Endothelial cell of umbilical vein (primary cell): Measurements from ENCODE around the gene TNFSF9. TPM values are rescaled to one million over a fixed set of nuclear protein-coding genes. Genes with fewer than 3 reads are reported as not detected.

ENCODE experiments used
- BruUV-seq: library from RNA; stranded (reverse); fragments of 400-500 nt; replicated peaks from 2 replicates; lab custom pipeline; 2021; lab: Mats Ljungman, UMichigan
- CTCF ChIA-PET: fragments of 300-600, 350-600 bp; sonication (Branson Sonifier 250); formaldehyde crosslinking; loops from one replicate; lab custom pipeline; 2021; ENCODE audit warnings: antibody characterized with exemption, inconsistent platforms; lab: Charles Lee
- POLR2A ChIA-PET: fragments of 300-600, 350-600 bp; sonication (Branson Sonifier 250); formaldehyde crosslinking; loops from one replicate; lab custom pipeline; 2021; ENCODE audit warnings: antibody characterized with exemption, inconsistent platforms; lab: Charles Lee
- DNase-seq: peaks from one replicate; pipeline ENCODE4 v3.0.0-alpha.2; 2011; ENCODE audit warnings: low read depth, low spot score
- FAIRE-seq: peaks from 2 replicates; lab custom pipeline; 2011; peaks lifted over from hg19 to GRCh38; lab: Jason Lieb, UNC
- H2AFZ ChIP-seq: 2 replicates; pipeline ENCODE4 v1.6.0; 2012; ENCODE audit warnings: low read depth, low read length, control low read depth, inconsistent platforms
- H3K27ac ChIP-seq: 2 replicates; pipeline ENCODE4 v1.5.1; 2011; ENCODE audit warnings: low read depth, mild to moderate bottlenecking, control low read depth, low read length, moderate library complexity; ENCODE audit not compliant: insufficient read depth
- H3K27me3 ChIP-seq, 2 experiments: 2 replicates each; pipeline versions ENCODE4 v1.6.0 to v1.6.1; 2011; ENCODE audit warnings: low read length in 2 of 2, mixed read lengths in 1 of 2; ENCODE audit not compliant: control insufficient read depth in 2 of 2, insufficient read depth in 2 of 2
- H3K36me3 ChIP-seq, 2 experiments: 2 replicates in 1 of 2; 3 replicates in 1 of 2; pipeline ENCODE4 v1.5.1; 2011; ENCODE audit warnings: low read length in 2 of 2, mild to moderate bottlenecking in 1 of 2, moderate library complexity in 1 of 2; ENCODE audit not compliant: control insufficient read depth in 2 of 2, insufficient read depth in 2 of 2; ENCODE audit errors: extremely low read depth in 1 of 2
- H3K4me1 ChIP-seq: 3 replicates; pipeline ENCODE4 v1.5.1; 2011; ENCODE audit warnings: mild to moderate bottlenecking, low read length; ENCODE audit not compliant: control insufficient read depth, insufficient read depth; ENCODE audit errors: extremely low read depth
- H3K4me2 ChIP-seq: 2 replicates; pipeline ENCODE4 v1.6.1; 2011; ENCODE audit warnings: low read length, control low read depth, mixed read lengths; ENCODE audit not compliant: insufficient read depth
- H3K4me3 ChIP-seq, 3 experiments: fragments of 200-600 bp in 1 of 3; sonication (generic), shearing (Covaris generic) in 1 of 3; replicated peaks in 1 of 3; 2 replicates each; pipeline ENCODE4 v1.5.1; 2011 to 2016; ENCODE audit warnings: control low read depth in 3 of 3, low read length in 3 of 3, mild to moderate bottlenecking in 2 of 3, inconsistent platforms in 1 of 3, low read depth in 1 of 3, moderate library complexity in 1 of 3; ENCODE audit not compliant: insufficient read depth in 1 of 3
- H3K79me2 ChIP-seq: 2 replicates; pipeline ENCODE4 v1.6.0; 2012; ENCODE audit warnings: low read length, inconsistent platforms; ENCODE audit not compliant: control insufficient read depth, insufficient read depth
- H3K9ac ChIP-seq: replicated peaks from 2 replicates; pipeline ENCODE3; 2011; ENCODE audit warnings: low read length, control low read depth; ENCODE audit not compliant: insufficient read depth; ENCODE audit errors: extremely low read depth
- H3K9me1 ChIP-seq: replicated peaks from 3 replicates; pipeline ENCODE4 v1.6.0; 2011; ENCODE audit warnings: mild to moderate bottlenecking, low read length; ENCODE audit not compliant: control insufficient read depth, insufficient read depth; ENCODE audit errors: extremely low read depth
- H3K9me3 ChIP-seq: replicated peaks from 2 replicates; pipeline ENCODE4 v1.5.1; 2012; ENCODE audit warnings: low read length, inconsistent platforms; ENCODE audit not compliant: control insufficient read depth, insufficient read depth
- H4K20me1 ChIP-seq: replicated peaks from 2 replicates; pipeline ENCODE3; 2011; ENCODE audit warnings: mild to moderate bottlenecking, low read length; ENCODE audit not compliant: control insufficient read depth, insufficient read depth; ENCODE audit errors: extremely low read depth
- CTCF ChIP-seq, 2 donors: IDR thresholded peaks; 1 replicate in 1 of 2; 2 replicates in 1 of 2; pipeline ENCODE4 v1.5.1; 2011; ENCODE audit warnings: low read length in 2 of 2, mild to moderate bottlenecking in 2 of 2, moderate library complexity in 2 of 2, control low read depth in 1 of 2, inconsistent platforms in 1 of 2, low read depth in 1 of 2; ENCODE audit not compliant: insufficient read depth in 1 of 2; ENCODE audit errors: extremely low read depth in 1 of 2
- EZH2 ChIP-seq: IDR thresholded peaks from 2 replicates; pipeline ENCODE4 v1.6.1; 2012; ENCODE audit warnings: borderline replicate concordance, low read depth, mild to moderate bottlenecking, moderate library complexity, low read length, inconsistent platforms; ENCODE audit not compliant: severe bottlenecking
- FOS ChIP-seq: IDR thresholded peaks from 2 replicates; pipeline ENCODE4 v1.6.1; 2011; ENCODE audit warnings: mild to moderate bottlenecking, low read length, moderate library complexity, borderline replicate concordance; ENCODE audit not compliant: insufficient read depth
- GATA2 ChIP-seq: IDR thresholded peaks from 2 replicates; pipeline ENCODE4 v1.7.0; 2011; ENCODE audit warnings: low read depth, mild to moderate bottlenecking, moderate library complexity, mixed read lengths, low read length; ENCODE audit not compliant: insufficient read length, insufficient read depth
- JUN ChIP-seq: IDR thresholded peaks from 2 replicates; pipeline ENCODE4 v1.6.1; 2011; ENCODE audit warnings: borderline replicate concordance, low read depth; ENCODE audit not compliant: insufficient read length, insufficient read depth
- MAX ChIP-seq: IDR thresholded peaks from 2 replicates; pipeline ENCODE4 v1.6.1; 2011; ENCODE audit not compliant: insufficient read depth, insufficient read length
- MYC ChIP-seq: IDR thresholded peaks from one replicate; pipeline ENCODE4 v1.6.1; 2011; ENCODE audit warnings: mild to moderate bottlenecking, low read depth, low read length
- POLR2A ChIP-seq: IDR thresholded peaks from 2 replicates; pipeline ENCODE4 v1.6.1; 2012; ENCODE audit warnings: low read depth, mild to moderate bottlenecking, control low read depth, low read length
- POLR2AphosphoS5 ChIP-seq: IDR thresholded peaks from 2 replicates; pipeline ENCODE4 v1.6.1; 2012; ENCODE audit warnings: low read depth, mild to moderate bottlenecking, control low read depth, low read length, moderate library complexity; ENCODE audit not compliant: insufficient read depth
- dilution Hi-C: fragments of 300-500 bp; cut with MboI; formaldehyde crosslinking; loops from one replicate; pipeline ENCODE4 v1.15.0; 2019; ENCODE audit warnings: low sequenced_read_pairs; ENCODE audit not compliant: extremely low pct_ligation_motif_present
- intact Hi-C: fragments of 100-400 bp; cut with micrococcal nuclease; formaldehyde crosslinking; loops from one replicate; pipeline ENCODE4 v1.10.0; 2022
- polyA plus RNA-seq, 4 experiments: library from polyadenylated mRNA; depleted of rRNA in 3 of 4; stranded (reverse) in 3 of 4; unstranded in 1 of 4; fragments of >200 nt; gene quantifications; 2 replicates each; pipeline versions ENCODE4 v1.2.1 to v1.2.3, GENCODE V29; 2011 to 2012; ENCODE audit warnings: missing spikeins in 1 of 4
- total RNA-seq: library from RNA; stranded (reverse); gene quantifications from 2 replicates; pipeline ENCODE4 v1.2.3, GENCODE V29; 2021

TNFSF9 gene
- total and polyA plus RNA-seq, 2 donors (not counting 3 experiments of a cell fraction or from before 2014, with no cell fraction given), result 0.52 to 0.53 TPM

GRCh38 chr19:6527893-6528543 lies 2.8 kb upstream of the TNFSF9 start:
- ChIA-PET POLR2A (no interaction called here), CTCF (interaction anchor here (1.9 kb wide), 1 partner anchor 11 kb away, joined by 9 read pairs; no protein-coding TSS in a partner anchor)
- BruUV-seq, result no TSS peak
- H3K79me2 ChIP-seq, result no peaks in the 10 kb centered on the region
- no peak for FAIRE-seq
- no peak overlapping the region for H3K27ac ChIP-seq
- H3K4me1 ChIP-seq, result peaks cover 4% of the 10 kb centered on the region
- H3K27me3 ChIP-seq, result peaks cover 15 to 20% of the 10 kb centered on the region in 2 experiments
- H3K4me3 ChIP-seq, result no peak overlapping the region
- no peak for DNase-seq
- H3K4me2 ChIP-seq, result no peak overlapping the region
- H4K20me1 ChIP-seq, result no peaks in the 10 kb centered on the region
- intact Hi-C loops (loop anchor here (2.0 kb wide), 1 partner anchor 77 kb away; no protein-coding TSS in a partner anchor), dilution Hi-C loops (no loop called here)
- TF ChIP-seq EZH2, result no peak
- TF ChIP-seq FOS, result no peak
- TF ChIP-seq POLR2A, result no peak
- no peak for TF ChIP-seq POLR2AphosphoS5
- no peak for TF ChIP-seq JUN
- TF ChIP-seq GATA2, result no peak
- no peak for TF ChIP-seq CTCF (IDR thresholded peaks at IDR 0.05; ENCODE audit: extremely low read depth in 1 of 2, insufficient read depth in 1 of 2, low read depth in 1 of 2, low read length in 2 of 2)
- no peak for TF ChIP-seq MAX
- TF ChIP-seq MYC, result no peak
- H3K9me1 ChIP-seq, result no peaks in the 10 kb centered on the region
- H2AFZ ChIP-seq, result no peak overlapping the region
- H3K9me3 ChIP-seq, result no peaks in the 10 kb centered on the region
- no peak overlapping the region for H3K9ac ChIP-seq
- H3K36me3 ChIP-seq, result no peaks in the 10 kb centered on the region
